B cell (primary cell): ENCODE measurements around the gene MEGF11. TPM values are rescaled to one million over a fixed set of nuclear protein-coding genes. Genes with fewer than 3 reads are reported as not detected.

Experiments
- ATAC-seq: fragments of 200-7000 bp; cut with Tn5 transposase; one replicate; pipeline ENCODE4 v1.10.0; 2021; ENCODE audit warnings: low read depth, mild to moderate bottlenecking, moderate number of reproducible peaks, moderate library complexity
- CTCF ChIA-PET: fragments of 350-600 bp; sonication (Branson Sonifier 250); formaldehyde crosslinking; loops from one replicate; lab custom pipeline; 2021; ENCODE audit warnings: antibody characterized with exemption, inconsistent platforms; lab: Charles Lee
- POLR2A ChIA-PET: fragments of 350-600 bp; sonication (Branson Sonifier 250); formaldehyde crosslinking; loops from one replicate; lab custom pipeline; 2021; ENCODE audit warnings: antibody characterized with exemption; lab: Charles Lee
- DNase-seq: peaks from one replicate; pipeline ENCODE4 v3.0.0; 2013
- H2AFZ ChIP-seq: 2 replicates; pipeline ENCODE4 v1.6.1; 2012; ENCODE audit warnings: mild to moderate bottlenecking, low read depth, low read length; ENCODE audit not compliant: insufficient read depth, poor library complexity, severe bottlenecking
- H3K27ac ChIP-seq, 2 donors: 1 replicate in 1 of 2; 2 replicates in 1 of 2; pipeline ENCODE4 v1.5.1; 2012 to 2013; ENCODE audit warnings: low read length in 2 of 2, mild to moderate bottlenecking in 2 of 2, moderate library complexity in 1 of 2
- H3K27me3 ChIP-seq, 4 experiments: fragments of 200-600 bp in 1 of 4; sonication (generic) in 1 of 4; replicated peaks in 1 of 4; 1 replicate in 2 of 4; 2 replicates in 2 of 4; pipeline versions ENCODE4 v1.6.1 to v1.7.0; 2013 to 2016; ENCODE audit warnings: low read length in 3 of 4, mild to moderate bottlenecking in 2 of 4, mixed read lengths in 1 of 4, moderate library complexity in 1 of 4; ENCODE audit not compliant: insufficient read depth in 4 of 4, control insufficient read depth in 3 of 4; ENCODE audit errors: control extremely low read depth in 1 of 4
- H3K36me3 ChIP-seq, 2 experiments: replicated peaks in 1 of 2; 1 replicate in 1 of 2; 2 replicates in 1 of 2; pipeline versions ENCODE4 v1.6.1 to v1.7.1; 2013; ENCODE audit warnings: low read length in 1 of 2; ENCODE audit not compliant: insufficient read depth in 2 of 2, control insufficient read depth in 1 of 2; ENCODE audit errors: control extremely low read depth in 1 of 2, extremely low read depth in 1 of 2
- H3K4me1 ChIP-seq, 2 donors: fragments of 200-600 bp in 1 of 2; sonication (generic) in 1 of 2; 1 replicate in 1 of 2; 2 replicates in 1 of 2; pipeline versions ENCODE4 v1.5.1 to v1.6.1; 2013 to 2017; ENCODE audit warnings: low read length in 2 of 2; ENCODE audit not compliant: control insufficient read depth in 2 of 2, insufficient read depth in 2 of 2
- H3K4me2 ChIP-seq: replicated peaks from 2 replicates; pipeline ENCODE3; 2012; ENCODE audit warnings: mild to moderate bottlenecking, low read depth, low read length; ENCODE audit not compliant: poor library complexity, severe bottlenecking
- H3K4me3 ChIP-seq, 5 experiments: fragments of 200-600 bp in 1 of 5; sonication (generic) in 1 of 5; 1 replicate in 3 of 5; 2 replicates in 2 of 5; pipeline versions ENCODE4 v1.5.1 to v1.7.0; 2011 to 2016; ENCODE audit warnings: low read length in 4 of 5, mild to moderate bottlenecking in 4 of 5, low read depth in 2 of 5, control low read depth in 1 of 5, moderate library complexity in 1 of 5; ENCODE audit not compliant: insufficient read depth in 1 of 5; ENCODE audit errors: control extremely low read depth in 1 of 5, extremely low read depth in 1 of 5
- H3K79me2 ChIP-seq: fragments of 200-600 bp; sonication (generic); one replicate; pipeline ENCODE4 v1.6.0; 2016; ENCODE audit warnings: low read length; ENCODE audit not compliant: control insufficient read depth, insufficient read depth
- H3K9ac ChIP-seq: fragments of 200-600 bp; sonication (generic); 2 replicates; pipeline ENCODE4 v1.6.1; 2017; ENCODE audit warnings: mild to moderate bottlenecking, low read length, moderate library complexity
- H3K9me3 ChIP-seq, 3 donors: one replicate each; pipeline versions ENCODE4 v1.6.1 to v1.7.1; 2013; ENCODE audit warnings: low read length in 2 of 3; ENCODE audit not compliant: control insufficient read depth in 2 of 3, insufficient read depth in 1 of 3; ENCODE audit errors: control extremely low read depth in 1 of 3
- H4K20me1 ChIP-seq: 2 replicates; pipeline ENCODE4 v1.6.0; 2012; ENCODE audit warnings: mild to moderate bottlenecking, low read length; ENCODE audit not compliant: insufficient read depth, control insufficient read depth, poor library complexity, severe bottlenecking
- H3K27ac Mint-ChIP-seq: one replicate; pipeline ENCODE4 v1.8.0; 2021; ENCODE audit warnings: mixed read lengths
- H3K27me3 Mint-ChIP-seq: one replicate; pipeline ENCODE4 v1.8.0; 2021; ENCODE audit warnings: mixed read lengths
- H3K4me1 Mint-ChIP-seq: one replicate; pipeline ENCODE4 v1.8.0; 2021; ENCODE audit warnings: mixed read lengths
- H3K4me3 Mint-ChIP-seq: one replicate; pipeline ENCODE4 v1.8.0; 2021; ENCODE audit warnings: mixed read lengths
- H3K9me3 Mint-ChIP-seq: one replicate; pipeline ENCODE4 v1.8.0; 2022; ENCODE audit warnings: mixed read lengths; ENCODE audit not compliant: insufficient read depth
- EZH2 ChIP-seq: IDR thresholded peaks from 2 replicates; pipeline ENCODE4 v1.6.1; 2012; ENCODE audit warnings: borderline replicate concordance, low read depth, mild to moderate bottlenecking, moderate library complexity, low read length; ENCODE audit not compliant: insufficient read depth, poor library complexity, severe bottlenecking
- WGBS: methylation state at CpG from one replicate; pipeline ENCODE4 v1.1.5; 2013; ENCODE audit warnings: missing lambda C conversion rate; ENCODE audit not compliant: insufficient coverage; 5-methylcytosine and 5-hydroxymethylcytosine counted together
- intact Hi-C: fragments of 100-400 bp; cut with micrococcal nuclease; formaldehyde crosslinking; loops from one replicate; pipeline ENCODE4 v1.10.0; 2022
- polyA plus RNA-seq: library from polyadenylated mRNA; depleted of rRNA; stranded (reverse); fragments of >200 nt; gene quantifications from 2 replicates; pipeline ENCODE4 v1.2.3, GENCODE V29; 2012
- total RNA-seq, 2 donors: library from RNA; stranded (reverse); fragments of 120-200 nt in 1 of 2; gene quantifications; 1 replicate in 1 of 2; 2 replicates in 1 of 2; pipeline versions ENCODE4 v1.2.3 to v1.2.4, GENCODE V29; 2013 to 2022
- TF ChIP-seq, protein P1 (sequence below): fragments of 200-600 bp; IDR thresholded peaks from one replicate; pipeline ENCODE4 v1.8.0; 2022; ENCODE audit warnings: antibody characterized with exemption, mild to moderate bottlenecking

The MEGF11 gene
- total and polyA plus RNA-seq, 2 donors (not counting 1 experiment from before 2014, with no cell fraction given): 0.04 to 0.34 TPM

DNA sequence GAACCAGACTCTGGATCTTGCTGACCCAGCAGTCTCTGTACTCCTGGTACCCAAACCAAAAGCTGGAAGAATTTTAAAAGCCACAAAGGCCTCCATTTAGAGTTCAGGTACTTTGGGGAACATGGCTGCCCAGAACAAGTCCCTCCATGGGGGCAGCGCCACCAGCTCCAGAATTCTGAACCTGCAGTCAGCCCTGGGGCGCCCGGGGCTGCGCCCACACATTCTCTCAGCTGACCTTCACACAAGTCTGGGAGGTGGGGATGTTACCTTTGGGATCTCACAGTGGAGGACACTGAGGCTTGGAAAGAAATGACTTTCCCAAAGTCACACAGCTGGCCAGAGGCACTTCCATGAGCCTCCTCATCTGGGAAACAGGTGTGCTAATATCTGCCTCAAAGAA is 229.4 kb downstream of the MEGF11 start:
- H3K4me3 ChIP-seq: no peak overlapping the region
- H3K27me3 ChIP-seq: peaks cover 0 to 16% (median 1%) of the 10 kb centered on the region in 4 experiments
- no peak for TF ChIP-seq EZH2
- TF ChIP-seq, protein P1, sequence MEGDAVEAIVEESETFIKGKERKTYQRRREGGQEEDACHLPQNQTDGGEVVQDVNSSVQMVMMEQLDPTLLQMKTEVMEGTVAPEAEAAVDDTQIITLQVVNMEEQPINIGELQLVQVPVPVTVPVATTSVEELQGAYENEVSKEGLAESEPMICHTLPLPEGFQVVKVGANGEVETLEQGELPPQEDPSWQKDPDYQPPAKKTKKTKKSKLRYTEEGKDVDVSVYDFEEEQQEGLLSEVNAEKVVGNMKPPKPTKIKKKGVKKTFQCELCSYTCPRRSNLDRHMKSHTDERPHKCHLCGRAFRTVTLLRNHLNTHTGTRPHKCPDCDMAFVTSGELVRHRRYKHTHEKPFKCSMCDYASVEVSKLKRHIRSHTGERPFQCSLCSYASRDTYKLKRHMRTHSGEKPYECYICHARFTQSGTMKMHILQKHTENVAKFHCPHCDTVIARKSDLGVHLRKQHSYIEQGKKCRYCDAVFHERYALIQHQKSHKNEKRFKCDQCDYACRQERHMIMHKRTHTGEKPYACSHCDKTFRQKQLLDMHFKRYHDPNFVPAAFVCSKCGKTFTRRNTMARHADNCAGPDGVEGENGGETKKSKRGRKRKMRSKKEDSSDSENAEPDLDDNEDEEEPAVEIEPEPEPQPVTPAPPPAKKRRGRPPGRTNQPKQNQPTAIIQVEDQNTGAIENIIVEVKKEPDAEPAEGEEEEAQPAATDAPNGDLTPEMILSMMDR: no peak
- H3K36me3 ChIP-seq: no peaks in the 10 kb centered on the region
- no peak overlapping the region for H3K27ac Mint-ChIP-seq
- H3K4me2 ChIP-seq: no peak overlapping the region
- DNase-seq (no peak), ATAC-seq (no peak)
- WGBS: 100% methylated on average over 1 of the region's 4 CpGs
- H3K9ac ChIP-seq: no peak overlapping the region
- no peaks in the 10 kb centered on the region for H3K79me2 ChIP-seq
- no peak overlapping the region for H2AFZ ChIP-seq
- POLR2A ChIA-PET: no interaction called here
- peaks cover 35% of the 10 kb centered on the region for H3K27me3 Mint-ChIP-seq
- H4K20me1 ChIP-seq: no peaks in the 10 kb centered on the region
- no peaks in the 10 kb centered on the region for H3K9me3 ChIP-seq
- no peaks in the 10 kb centered on the region for H3K9me3 Mint-ChIP-seq
- CTCF ChIA-PET: no interaction called here
- no peaks in the 10 kb centered on the region for H3K4me1 Mint-ChIP-seq
- no peak overlapping the region for H3K4me3 Mint-ChIP-seq
- H3K27ac ChIP-seq: no peak overlapping the region
- no peaks in the 10 kb centered on the region for H3K4me1 ChIP-seq
- intact Hi-C loops: no loop called here

GRCh38 chr15:66023311-66023972 is 230.1 kb downstream of the MEGF11 start:
- TF ChIP-seq EZH2: no peak
- TF ChIP-seq, protein P1: no peak
- H3K4me3 Mint-ChIP-seq: no peak overlapping the region
- WGBS: 75% methylated on average over 5 of the region's 6 CpGs
- ATAC-seq (no peak), DNase-seq (no peak)
- Histone ChIP-seq H3K79me2 (no peaks in the 10 kb centered on the region), H3K9me3 (no peaks in the 10 kb centered on the region), H3K9ac (no peak overlapping the region), H3K36me3 (no peaks in the 10 kb centered on the region), H3K4me2 (no peak overlapping the region), H2AFZ (no peak overlapping the region), H3K4me1 (no peaks in the 10 kb centered on the region), H3K27ac (no peak overlapping the region), H4K20me1 (no peaks in the 10 kb centered on the region), H3K27me3 (peaks cover 0 to 16% (median 1%) of the 10 kb centered on the region in 4 experiments), H3K4me3 (no peak overlapping the region)
- H3K27ac Mint-ChIP-seq: no peak overlapping the region
- H3K4me1 Mint-ChIP-seq: no peaks in the 10 kb centered on the region
- peaks cover 38% of the 10 kb centered on the region for H3K27me3 Mint-ChIP-seq
- intact Hi-C loops: no loop called here
- POLR2A ChIA-PET: no interaction called here
- CTCF ChIA-PET: no interaction called here
- H3K9me3 Mint-ChIP-seq: no peaks in the 10 kb centered on the region
